B cell (primary cell): ENCODE data around the gene OR52B2. TPM values are rescaled to one million over a fixed set of nuclear protein-coding genes. Genes with fewer than 3 reads are reported as not detected.

Source experiments
- ATAC-seq: fragments of 200-7000 bp; cut with Tn5 transposase; one replicate; pipeline ENCODE4 v1.10.0; 2021; ENCODE audit warnings: low read depth, mild to moderate bottlenecking, moderate number of reproducible peaks, moderate library complexity
- CTCF ChIA-PET: fragments of 350-600 bp; sonication (Branson Sonifier 250); formaldehyde crosslinking; loops from one replicate; lab custom pipeline; 2021; ENCODE audit warnings: antibody characterized with exemption, inconsistent platforms; lab: Charles Lee
- POLR2A ChIA-PET: fragments of 350-600 bp; sonication (Branson Sonifier 250); formaldehyde crosslinking; loops from one replicate; lab custom pipeline; 2021; ENCODE audit warnings: antibody characterized with exemption; lab: Charles Lee
- DNase-seq: peaks from one replicate; pipeline ENCODE4 v3.0.0; 2013
- H2AFZ ChIP-seq: 2 replicates; pipeline ENCODE4 v1.6.1; 2012; ENCODE audit warnings: mild to moderate bottlenecking, low read depth, low read length; ENCODE audit not compliant: insufficient read depth, poor library complexity, severe bottlenecking
- H3K27ac ChIP-seq, 2 donors: 1 replicate in 1 of 2; 2 replicates in 1 of 2; pipeline ENCODE4 v1.5.1; 2012 to 2013; ENCODE audit warnings: low read length in 2 of 2, mild to moderate bottlenecking in 2 of 2, moderate library complexity in 1 of 2
- H3K27me3 ChIP-seq, 4 experiments: fragments of 200-600 bp in 1 of 4; sonication (generic) in 1 of 4; replicated peaks in 1 of 4; 1 replicate in 2 of 4; 2 replicates in 2 of 4; pipeline versions ENCODE4 v1.6.1 to v1.7.0; 2013 to 2016; ENCODE audit warnings: low read length in 3 of 4, mild to moderate bottlenecking in 2 of 4, mixed read lengths in 1 of 4, moderate library complexity in 1 of 4; ENCODE audit not compliant: insufficient read depth in 4 of 4, control insufficient read depth in 3 of 4; ENCODE audit errors: control extremely low read depth in 1 of 4
- H3K36me3 ChIP-seq, 2 experiments: replicated peaks in 1 of 2; 1 replicate in 1 of 2; 2 replicates in 1 of 2; pipeline versions ENCODE4 v1.6.1 to v1.7.1; 2013; ENCODE audit warnings: low read length in 1 of 2; ENCODE audit not compliant: insufficient read depth in 2 of 2, control insufficient read depth in 1 of 2; ENCODE audit errors: control extremely low read depth in 1 of 2, extremely low read depth in 1 of 2
- H3K4me1 ChIP-seq, 2 donors: fragments of 200-600 bp in 1 of 2; sonication (generic) in 1 of 2; 1 replicate in 1 of 2; 2 replicates in 1 of 2; pipeline versions ENCODE4 v1.5.1 to v1.6.1; 2013 to 2017; ENCODE audit warnings: low read length in 2 of 2; ENCODE audit not compliant: control insufficient read depth in 2 of 2, insufficient read depth in 2 of 2
- H3K4me2 ChIP-seq: replicated peaks from 2 replicates; pipeline ENCODE3; 2012; ENCODE audit warnings: mild to moderate bottlenecking, low read depth, low read length; ENCODE audit not compliant: poor library complexity, severe bottlenecking
- H3K4me3 ChIP-seq, 5 experiments: fragments of 200-600 bp in 1 of 5; sonication (generic) in 1 of 5; 1 replicate in 3 of 5; 2 replicates in 2 of 5; pipeline versions ENCODE4 v1.5.1 to v1.7.0; 2011 to 2016; ENCODE audit warnings: low read length in 4 of 5, mild to moderate bottlenecking in 4 of 5, low read depth in 2 of 5, control low read depth in 1 of 5, moderate library complexity in 1 of 5; ENCODE audit not compliant: insufficient read depth in 1 of 5; ENCODE audit errors: control extremely low read depth in 1 of 5, extremely low read depth in 1 of 5
- H3K79me2 ChIP-seq: fragments of 200-600 bp; sonication (generic); one replicate; pipeline ENCODE4 v1.6.0; 2016; ENCODE audit warnings: low read length; ENCODE audit not compliant: control insufficient read depth, insufficient read depth
- H3K9ac ChIP-seq: fragments of 200-600 bp; sonication (generic); 2 replicates; pipeline ENCODE4 v1.6.1; 2017; ENCODE audit warnings: mild to moderate bottlenecking, low read length, moderate library complexity
- H3K9me3 ChIP-seq, 3 donors: one replicate each; pipeline versions ENCODE4 v1.6.1 to v1.7.1; 2013; ENCODE audit warnings: low read length in 2 of 3; ENCODE audit not compliant: control insufficient read depth in 2 of 3, insufficient read depth in 1 of 3; ENCODE audit errors: control extremely low read depth in 1 of 3
- H4K20me1 ChIP-seq: 2 replicates; pipeline ENCODE4 v1.6.0; 2012; ENCODE audit warnings: mild to moderate bottlenecking, low read length; ENCODE audit not compliant: insufficient read depth, control insufficient read depth, poor library complexity, severe bottlenecking
- H3K27ac Mint-ChIP-seq: one replicate; pipeline ENCODE4 v1.8.0; 2021; ENCODE audit warnings: mixed read lengths
- H3K27me3 Mint-ChIP-seq: one replicate; pipeline ENCODE4 v1.8.0; 2021; ENCODE audit warnings: mixed read lengths
- H3K4me1 Mint-ChIP-seq: one replicate; pipeline ENCODE4 v1.8.0; 2021; ENCODE audit warnings: mixed read lengths
- H3K4me3 Mint-ChIP-seq: one replicate; pipeline ENCODE4 v1.8.0; 2021; ENCODE audit warnings: mixed read lengths
- H3K9me3 Mint-ChIP-seq: one replicate; pipeline ENCODE4 v1.8.0; 2022; ENCODE audit warnings: mixed read lengths; ENCODE audit not compliant: insufficient read depth
- CTCF ChIP-seq: fragments of 200-600 bp; IDR thresholded peaks from one replicate; pipeline ENCODE4 v1.8.0; 2022; ENCODE audit warnings: antibody characterized with exemption, mild to moderate bottlenecking
- EZH2 ChIP-seq: IDR thresholded peaks from 2 replicates; pipeline ENCODE4 v1.6.1; 2012; ENCODE audit warnings: borderline replicate concordance, low read depth, mild to moderate bottlenecking, moderate library complexity, low read length; ENCODE audit not compliant: insufficient read depth, poor library complexity, severe bottlenecking
- WGBS: methylation state at CpG from one replicate; pipeline ENCODE4 v1.1.5; 2013; ENCODE audit warnings: missing lambda C conversion rate; ENCODE audit not compliant: insufficient coverage; 5-methylcytosine and 5-hydroxymethylcytosine counted together
- intact Hi-C: fragments of 100-400 bp; cut with micrococcal nuclease; formaldehyde crosslinking; loops from one replicate; pipeline ENCODE4 v1.10.0; 2022
- polyA plus RNA-seq: library from polyadenylated mRNA; depleted of rRNA; stranded (reverse); fragments of >200 nt; gene quantifications from 2 replicates; pipeline ENCODE4 v1.2.3, GENCODE V29; 2012
- total RNA-seq, 2 donors: library from RNA; stranded (reverse); fragments of 120-200 nt in 1 of 2; gene quantifications; 1 replicate in 1 of 2; 2 replicates in 1 of 2; pipeline versions ENCODE4 v1.2.3 to v1.2.4, GENCODE V29; 2013 to 2022

The OR52B2 gene
- total and polyA plus RNA-seq, 2 donors (not counting 1 experiment from before 2014, with no cell fraction given): not detected

- Histone ChIP-seq H3K4me3 (no peak within 1 kb of the TSS), H3K27me3 (no peaks in the 10 kb centered on the region), H3K36me3 (no peaks in the 10 kb centered on the region), H4K20me1 (no peaks in the 10 kb centered on the region), H3K4me2 (no peak within 1 kb of the TSS), H3K27ac (no peak within 1 kb of the TSS), H3K9me3 (no peaks in the 10 kb centered on the region), H3K4me1 (peaks cover 0 to 3% of the 10 kb centered on the region in 2 donors), H3K79me2 (no peaks in the 10 kb centered on the region), H2AFZ (no peak within 1 kb of the TSS), H3K9ac (no peak within 1 kb of the TSS)
- no peak for TF ChIP-seq EZH2
- TF ChIP-seq CTCF: no peak
- intact Hi-C loops: no loop called here
- Mint-ChIP-seq H3K27me3 (no peaks in the 10 kb centered on the region), H3K27ac (no peak within 1 kb of the TSS), H3K9me3 (no peaks in the 10 kb centered on the region), H3K4me1 (peaks cover 9% of the 10 kb centered on the region), H3K4me3 (no peak within 1 kb of the TSS)
- DNase-seq (no peak), ATAC-seq (no peak)
- CTCF ChIA-PET: no interaction called here
- WGBS: 92% methylated on average over 5 of the region's 5 CpGs
- POLR2A ChIA-PET: no interaction called here
Measured at GRCh38 chr11:6199174-6199810, 29.2 kb upstream of the OR52B2 start, which contains the start of gene OR52W1. TSS of gene OR52W1 (plus strand) at chr11:6199224. CDS start at chr11:6199224, 0 bp downstream.

GRCh38 chr11:6197466-6198200 is 27.5 kb upstream of the OR52B2 start:
- DNase-seq (no peak), ATAC-seq (no peak)
- Mint-ChIP-seq H3K9me3 (no peaks in the 10 kb centered on the region), H3K4me3 (no peak overlapping the region), H3K27ac (no peak overlapping the region), H3K4me1 (no peaks in the 10 kb centered on the region), H3K27me3 (no peaks in the 10 kb centered on the region)
- no peak overlapping the region for H3K27ac ChIP-seq
- H3K4me2 ChIP-seq: no peak overlapping the region
- H3K79me2 ChIP-seq: no peaks in the 10 kb centered on the region
- H3K36me3 ChIP-seq: no peaks in the 10 kb centered on the region
- no peaks in the 10 kb centered on the region for H3K9me3 ChIP-seq
- H3K4me1 ChIP-seq: no peaks in the 10 kb centered on the region
- CTCF ChIA-PET: no interaction called here
- 84% methylated on average over 3 of the region's 4 CpGs for WGBS
- no peaks in the 10 kb centered on the region for H3K27me3 ChIP-seq
- intact Hi-C loops: no loop called here
- H2AFZ ChIP-seq: no peak overlapping the region
- no peak for TF ChIP-seq EZH2
- TF ChIP-seq CTCF: no peak
- no peak overlapping the region for H3K4me3 ChIP-seq
- no peak overlapping the region for H3K9ac ChIP-seq
- no peaks in the 10 kb centered on the region for H4K20me1 ChIP-seq
- POLR2A ChIA-PET: no interaction called here
